Mesenchymal stem cell (in vitro differentiated cells and primary cell): ENCODE measurements around the gene IGF1R.
A peak's percentile ranks its signal among the peaks of the same experiment; 100 is the strongest.

Experiments
- DNase-seq: peaks from one replicate; pipeline ENCODE4 v3.0.0-alpha.2; 2013
- H2AFZ ChIP-seq: one replicate; pipeline ENCODE4 v1.6.1; 2013; ENCODE audit warnings: low read depth, mild to moderate bottlenecking, control low read depth, inconsistent platforms, low read length, moderate library complexity
- H2AK5ac ChIP-seq: 2 replicates; pipeline ENCODE4 v1.6.1; 2013; ENCODE audit warnings: low read length, moderate library complexity, mild to moderate bottlenecking, inconsistent platforms; ENCODE audit not compliant: severe bottlenecking
- H2BK120ac ChIP-seq: one replicate; pipeline ENCODE4 v1.6.1; 2013; ENCODE audit warnings: low read depth, mild to moderate bottlenecking, inconsistent platforms, low read length, moderate library complexity
- H2BK12ac ChIP-seq, 2 experiments: one replicate each; pipeline ENCODE4 v1.6.1; 2013; ENCODE audit warnings: inconsistent platforms in 2 of 2, low read length in 2 of 2, mild to moderate bottlenecking in 2 of 2, moderate library complexity in 2 of 2, control low read depth in 1 of 2
- H2BK15ac ChIP-seq: one replicate; pipeline ENCODE4 v1.6.1; 2013; ENCODE audit warnings: mild to moderate bottlenecking, low read depth, inconsistent platforms; ENCODE audit not compliant: poor library complexity, severe bottlenecking
- H2BK5ac ChIP-seq: 2 replicates; pipeline ENCODE4 v1.6.1; 2013; ENCODE audit warnings: low read depth, mild to moderate bottlenecking, low read length, control low read depth, inconsistent platforms; ENCODE audit not compliant: poor library complexity, severe bottlenecking
- H3K14ac ChIP-seq, 2 experiments: one replicate each; pipeline ENCODE4 v1.6.1; 2013; ENCODE audit warnings: inconsistent platforms in 2 of 2, low read length in 2 of 2, control low read depth in 1 of 2, mild to moderate bottlenecking in 1 of 2, moderate library complexity in 1 of 2
- H3K18ac ChIP-seq, 2 experiments: one replicate each; pipeline ENCODE4 v1.6.1; 2013; ENCODE audit warnings: inconsistent platforms in 2 of 2, low read length in 2 of 2, control low read depth in 1 of 2, low read depth in 1 of 2, mild to moderate bottlenecking in 1 of 2
- H3K23ac ChIP-seq, 2 experiments: one replicate each; pipeline ENCODE4 v1.6.1; 2013; ENCODE audit warnings: inconsistent platforms in 2 of 2, low read length in 2 of 2, mild to moderate bottlenecking in 2 of 2, moderate library complexity in 2 of 2, control low read depth in 1 of 2
- H3K27ac ChIP-seq: 2 replicates; pipeline ENCODE4 v1.5.1; 2013; ENCODE audit warnings: mild to moderate bottlenecking, moderate library complexity, low read length, control low read depth, inconsistent platforms; ENCODE audit not compliant: poor library complexity, severe bottlenecking
- H3K27me3 ChIP-seq, 2 experiments: 2 replicates each; pipeline versions ENCODE4 v1.6.1 to v1.7.0; 2013; ENCODE audit warnings: low read length in 2 of 2, mild to moderate bottlenecking in 2 of 2, moderate library complexity in 2 of 2, control low read depth in 1 of 2, inconsistent platforms in 1 of 2; ENCODE audit not compliant: control insufficient read depth in 1 of 2, insufficient read depth in 1 of 2
- H3K36me3 ChIP-seq, 2 experiments: 2 replicates each; pipeline versions ENCODE4 v1.6.1 to v1.7.0; 2013; ENCODE audit warnings: low read length in 2 of 2, control low read depth in 1 of 2, inconsistent platforms in 1 of 2, low read depth in 1 of 2, mild to moderate bottlenecking in 1 of 2; ENCODE audit not compliant: insufficient read depth in 2 of 2, control insufficient read depth in 1 of 2
- H3K4ac ChIP-seq, 2 experiments: one replicate each; pipeline ENCODE4 v1.6.1; 2013; ENCODE audit warnings: inconsistent platforms in 2 of 2, low read length in 2 of 2, mild to moderate bottlenecking in 2 of 2, moderate library complexity in 2 of 2, control low read depth in 1 of 2, low read depth in 1 of 2
- H3K4me1 ChIP-seq: 2 replicates; pipeline ENCODE4 v1.6.1; 2013; ENCODE audit warnings: low read depth, low read length, control low read depth; ENCODE audit not compliant: control insufficient read depth, insufficient read depth
- H3K4me2 ChIP-seq: 2 replicates; pipeline ENCODE4 v1.6.1; 2013; ENCODE audit warnings: low read length, mild to moderate bottlenecking, inconsistent platforms; ENCODE audit not compliant: poor library complexity, severe bottlenecking
- H3K4me3 ChIP-seq, 2 experiments: 2 replicates each; pipeline versions ENCODE4 v1.5.1 to v1.7.0; 2013; ENCODE audit warnings: low read length in 2 of 2, mild to moderate bottlenecking in 2 of 2, control low read depth in 1 of 2, low read depth in 1 of 2; ENCODE audit not compliant: insufficient read depth in 1 of 2
- H3K79me1 ChIP-seq: replicated peaks from 2 replicates; pipeline ENCODE4 v1.6.1; 2013; ENCODE audit warnings: mild to moderate bottlenecking, control low read depth, low read length, inconsistent platforms; ENCODE audit not compliant: poor library complexity, severe bottlenecking
- H3K9ac ChIP-seq: 2 replicates; pipeline ENCODE4 v1.7.0; 2013; ENCODE audit warnings: mild to moderate bottlenecking, low read length, moderate library complexity
- H3K9me3 ChIP-seq: 2 replicates; pipeline ENCODE4 v1.7.0; 2013; ENCODE audit warnings: mild to moderate bottlenecking, low read length; ENCODE audit not compliant: control insufficient read depth
- H4K8ac ChIP-seq: one replicate; pipeline ENCODE4 v1.6.1; 2013; ENCODE audit warnings: inconsistent platforms, mild to moderate bottlenecking, low read length, moderate library complexity
- H4K91ac ChIP-seq: one replicate; pipeline ENCODE4 v1.6.1; 2013; ENCODE audit warnings: mild to moderate bottlenecking, low read length, inconsistent platforms
- WGBS: methylation state at CpG from one replicate; pipeline ENCODE4 v1.1.7; 2013; ENCODE audit warnings: mixed read lengths; 5-methylcytosine and 5-hydroxymethylcytosine counted together

Gene IGF1R

DNA sequence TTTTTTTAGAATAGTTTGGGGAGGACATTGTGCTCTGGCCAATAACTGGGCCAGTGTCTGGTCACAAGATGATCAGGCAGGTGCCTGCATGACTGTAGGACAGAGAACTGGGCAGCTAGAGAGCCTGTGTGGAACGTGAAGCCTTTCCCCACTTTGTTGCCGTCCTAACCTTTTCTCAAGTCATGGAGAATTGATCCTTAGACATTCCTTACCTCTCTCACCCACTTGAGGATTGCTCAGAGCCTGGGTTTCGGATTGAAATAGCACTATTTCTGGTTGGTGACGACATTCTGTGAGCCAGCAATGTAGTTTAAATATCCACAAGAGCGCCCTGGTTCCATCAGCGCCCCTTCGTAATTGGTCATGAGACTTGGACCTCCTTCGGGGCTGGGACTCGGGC, 138.4 kb downstream of the IGF1R start:
- DNase-seq, result no peak
- Histone ChIP-seq H3K4me1 (peaks cover 16% of the 10 kb centered on the region), H3K4ac (no peak overlapping the region), H3K4me3 (no peak overlapping the region), H3K18ac (no peak overlapping the region), H3K9ac (no peak overlapping the region), H3K79me1 (peaks cover 33% of the 10 kb centered on the region), H2AK5ac (no peak overlapping the region), H3K4me2 (no peak overlapping the region), H3K27ac (no peak overlapping the region), H2BK5ac (no peak overlapping the region), H4K91ac (no peak overlapping the region), H2BK120ac (no peak overlapping the region), H4K8ac (no peak overlapping the region), H2BK15ac (no peak overlapping the region), H2BK12ac (no peak overlapping the region), H3K23ac (no peak overlapping the region), H3K27me3 (no peaks in the 10 kb centered on the region), H2AFZ (no peak overlapping the region), H3K9me3 (no peaks in the 10 kb centered on the region), H3K36me3 (no peaks in the 10 kb centered on the region), H3K14ac (no peak overlapping the region)
- 98% methylated on average over 9 of the region's 9 CpGs for WGBS

DNA sequence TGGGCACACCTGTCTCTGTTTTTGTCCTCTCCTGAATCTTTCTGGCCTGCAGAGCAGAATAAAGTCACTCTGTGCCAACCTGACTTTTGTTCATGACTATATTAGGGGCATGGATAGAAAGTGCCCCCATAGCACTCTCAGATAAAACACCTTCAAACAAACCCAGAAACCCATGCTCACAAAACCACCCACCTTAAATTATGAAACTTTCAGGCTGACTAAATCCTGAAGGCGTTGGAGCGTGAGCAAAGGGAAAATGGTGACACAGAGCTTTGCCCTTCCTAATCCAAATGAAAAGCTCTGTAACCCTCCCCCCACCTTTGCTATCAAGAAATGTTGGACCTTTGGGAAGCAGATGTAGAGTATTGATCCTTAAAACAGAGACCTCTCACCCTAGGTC, 138.9 kb downstream of the IGF1R start:
- Histone ChIP-seq H4K8ac (no peak overlapping the region), H3K27me3 (no peaks in the 10 kb centered on the region), H3K79me1 (peaks cover 33% of the 10 kb centered on the region), H3K4me1 (peaks cover 16% of the 10 kb centered on the region), H4K91ac (no peak overlapping the region), H3K23ac (no peak overlapping the region), H3K4me2 (no peak overlapping the region), H2BK5ac (no peak overlapping the region), H3K36me3 (no peaks in the 10 kb centered on the region), H3K9ac (no peak overlapping the region), H2BK12ac (no peak overlapping the region), H3K14ac (no peak overlapping the region), H3K4me3 (no peak overlapping the region), H3K18ac (no peak overlapping the region), H3K9me3 (no peaks in the 10 kb centered on the region), H3K4ac (no peak overlapping the region), H2AK5ac (no peak overlapping the region), H3K27ac (no peak overlapping the region), H2BK120ac (no peak overlapping the region), H2AFZ (no peak overlapping the region), H2BK15ac (no peak overlapping the region)
- 100% methylated on average over 2 of the region's 2 CpGs for WGBS
- no peak for DNase-seq

DNA sequence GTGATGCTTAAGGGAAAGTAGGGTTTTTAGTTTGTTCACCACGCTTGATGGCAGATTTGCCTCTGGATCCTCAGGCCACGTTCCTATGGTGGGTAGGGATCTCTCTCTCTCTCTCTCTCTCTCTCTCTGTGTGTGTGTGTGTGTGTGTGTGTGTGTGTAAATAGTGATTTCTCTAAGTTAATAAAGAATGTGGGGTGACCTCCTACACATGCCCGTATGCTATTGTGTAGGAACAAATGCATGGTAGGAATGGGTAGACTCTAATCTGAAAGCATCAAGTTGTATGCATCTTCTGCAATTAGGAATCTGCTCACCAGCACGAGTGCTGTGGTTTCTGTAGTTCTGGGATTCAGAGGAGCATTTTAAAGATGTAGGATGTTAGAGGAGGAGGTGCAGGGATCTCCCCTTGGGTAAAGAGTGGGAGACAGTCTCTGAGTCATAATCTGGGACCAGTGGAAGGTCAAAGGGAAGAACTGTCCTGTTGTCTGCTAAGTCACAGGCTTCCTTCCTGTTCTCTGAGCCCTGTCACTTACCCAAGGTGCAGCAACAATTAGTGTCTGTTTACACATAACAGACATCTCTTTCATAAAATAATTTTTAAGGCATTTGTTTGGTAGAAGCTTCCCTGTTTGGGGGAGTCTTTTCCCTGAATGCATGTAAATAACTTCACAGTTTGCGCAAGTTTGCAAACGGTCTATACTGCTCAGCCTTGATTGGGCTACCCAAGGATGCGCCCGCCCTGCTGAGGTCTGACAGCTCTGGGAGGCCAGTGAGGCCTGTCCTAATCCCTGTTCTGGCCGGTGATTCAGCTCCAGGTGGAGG, 139.8 kb downstream of the IGF1R start:
- Histone ChIP-seq H4K8ac (no peak overlapping the region), H2BK120ac (no peak overlapping the region), H3K23ac (no peak overlapping the region), H3K27me3 (no peaks in the 10 kb centered on the region), H3K9ac (no peak overlapping the region), H3K4me2 (no peak overlapping the region), H3K27ac (no peak overlapping the region), H3K4ac (no peak overlapping the region), H3K36me3 (no peaks in the 10 kb centered on the region), H4K91ac (no peak overlapping the region), H3K4me1 (peaks cover 16% of the 10 kb centered on the region), H3K79me1 (peaks cover 35% of the 10 kb centered on the region), H2BK15ac (no peak overlapping the region), H3K18ac (peak overlapping the region in 1 of 2 experiments; percentile 54), H2AFZ (no peak overlapping the region), H3K4me3 (no peak overlapping the region), H3K14ac (no peak overlapping the region), H2BK5ac (no peak overlapping the region), H2BK12ac (no peak overlapping the region), H3K9me3 (no peaks in the 10 kb centered on the region), H2AK5ac (no peak overlapping the region)
- 67% methylated on average over 9 of the region's 9 CpGs for WGBS
- peak; percentile 47 for DNase-seq

DNA sequence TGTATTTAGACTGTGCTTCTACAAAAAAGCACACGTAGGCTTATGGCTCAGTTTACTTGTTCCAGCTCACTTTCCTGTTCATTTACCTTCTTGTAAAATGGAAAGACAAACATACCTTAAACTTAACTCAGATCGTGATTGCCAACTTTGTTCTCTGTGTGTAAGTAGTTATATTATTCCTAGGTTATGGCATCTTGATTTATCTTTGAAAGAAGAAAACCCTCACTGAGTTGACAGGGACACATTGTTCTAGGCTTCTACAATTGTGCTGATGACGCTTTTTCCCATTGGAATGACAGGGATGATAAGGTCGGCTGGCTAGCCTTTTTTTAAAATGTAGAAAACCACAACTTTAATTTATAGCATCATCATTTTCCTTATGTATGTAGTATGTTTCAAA, 140.7 kb downstream of the IGF1R start:
- WGBS, result 96% methylated on average over 3 of the region's 4 CpGs
- Histone ChIP-seq H3K36me3 (no peaks in the 10 kb centered on the region), H2AFZ (no peak overlapping the region), H3K4me3 (no peak overlapping the region), H2BK15ac (no peak overlapping the region), H2BK120ac (no peak overlapping the region), H3K23ac (no peak overlapping the region), H3K18ac (no peak overlapping the region), H2AK5ac (no peak overlapping the region), H3K9ac (no peak overlapping the region), H3K14ac (no peak overlapping the region), H2BK12ac (no peak overlapping the region), H3K4me2 (no peak overlapping the region), H3K9me3 (no peaks in the 10 kb centered on the region), H4K91ac (no peak overlapping the region), H4K8ac (no peak overlapping the region), H2BK5ac (no peak overlapping the region), H3K27me3 (no peaks in the 10 kb centered on the region), H3K79me1 (peaks cover 36% of the 10 kb centered on the region), H3K27ac (no peak overlapping the region), H3K4me1 (peaks cover 16% of the 10 kb centered on the region), H3K4ac (no peak overlapping the region)
- DNase-seq, result no peak
